ENCODE data around the gene ANP32A.

DNA sequence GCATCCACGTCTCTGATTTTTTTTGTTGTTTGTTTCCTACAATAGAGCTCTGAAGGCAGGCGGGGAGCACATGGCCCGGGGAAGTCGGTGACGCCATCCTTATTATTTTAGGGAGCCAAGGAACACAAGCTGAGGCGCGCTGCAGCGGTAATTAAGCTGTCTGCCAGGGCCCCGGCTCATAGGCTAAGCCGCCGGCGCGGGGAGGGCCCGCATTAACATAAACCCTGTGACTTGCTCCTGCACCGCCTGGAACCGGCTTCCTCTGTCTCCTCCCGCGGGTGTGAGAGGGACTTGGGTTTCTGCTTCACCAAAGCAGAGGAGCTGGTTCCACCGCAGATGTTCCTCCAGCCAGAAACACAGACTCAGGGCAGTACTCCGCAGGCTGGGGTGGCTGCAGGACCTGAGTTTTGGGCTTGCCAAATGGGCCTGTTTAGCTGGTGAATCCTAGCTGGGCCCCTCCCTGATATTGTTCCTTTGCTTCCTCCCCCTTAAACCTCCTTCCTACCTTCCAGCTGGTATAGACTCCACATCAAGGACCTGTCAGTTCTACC is 25.3 kb downstream of the ANP32A start:
- TF ChIP-seq, protein P1, sequence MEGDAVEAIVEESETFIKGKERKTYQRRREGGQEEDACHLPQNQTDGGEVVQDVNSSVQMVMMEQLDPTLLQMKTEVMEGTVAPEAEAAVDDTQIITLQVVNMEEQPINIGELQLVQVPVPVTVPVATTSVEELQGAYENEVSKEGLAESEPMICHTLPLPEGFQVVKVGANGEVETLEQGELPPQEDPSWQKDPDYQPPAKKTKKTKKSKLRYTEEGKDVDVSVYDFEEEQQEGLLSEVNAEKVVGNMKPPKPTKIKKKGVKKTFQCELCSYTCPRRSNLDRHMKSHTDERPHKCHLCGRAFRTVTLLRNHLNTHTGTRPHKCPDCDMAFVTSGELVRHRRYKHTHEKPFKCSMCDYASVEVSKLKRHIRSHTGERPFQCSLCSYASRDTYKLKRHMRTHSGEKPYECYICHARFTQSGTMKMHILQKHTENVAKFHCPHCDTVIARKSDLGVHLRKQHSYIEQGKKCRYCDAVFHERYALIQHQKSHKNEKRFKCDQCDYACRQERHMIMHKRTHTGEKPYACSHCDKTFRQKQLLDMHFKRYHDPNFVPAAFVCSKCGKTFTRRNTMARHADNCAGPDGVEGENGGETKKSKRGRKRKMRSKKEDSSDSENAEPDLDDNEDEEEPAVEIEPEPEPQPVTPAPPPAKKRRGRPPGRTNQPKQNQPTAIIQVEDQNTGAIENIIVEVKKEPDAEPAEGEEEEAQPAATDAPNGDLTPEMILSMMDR (IDR thresholded peaks at IDR 0.05) = no peak
- no peak for TF ChIP-seq ZFX (IDR thresholded peaks at IDR 0.05; ENCODE audit: borderline replicate concordance)
